NOMO-1 treated with dmso at 0.1 percent for 144 hours (cell line): ENCODE measurements around the gene NBPF11.
"Not testable (repeated sequence)": the region's sequence is repeated elsewhere in the genome, so short reads cannot be mapped to it uniquely, and the experiment has no call there.

Experiments
- DNase-seq: peaks from one replicate; lab custom pipeline; 2025; ENCODE audit not compliant: unreplicated experiment; lab: John Stamatoyannopoulos, UW

The NBPF11 gene, protein sequence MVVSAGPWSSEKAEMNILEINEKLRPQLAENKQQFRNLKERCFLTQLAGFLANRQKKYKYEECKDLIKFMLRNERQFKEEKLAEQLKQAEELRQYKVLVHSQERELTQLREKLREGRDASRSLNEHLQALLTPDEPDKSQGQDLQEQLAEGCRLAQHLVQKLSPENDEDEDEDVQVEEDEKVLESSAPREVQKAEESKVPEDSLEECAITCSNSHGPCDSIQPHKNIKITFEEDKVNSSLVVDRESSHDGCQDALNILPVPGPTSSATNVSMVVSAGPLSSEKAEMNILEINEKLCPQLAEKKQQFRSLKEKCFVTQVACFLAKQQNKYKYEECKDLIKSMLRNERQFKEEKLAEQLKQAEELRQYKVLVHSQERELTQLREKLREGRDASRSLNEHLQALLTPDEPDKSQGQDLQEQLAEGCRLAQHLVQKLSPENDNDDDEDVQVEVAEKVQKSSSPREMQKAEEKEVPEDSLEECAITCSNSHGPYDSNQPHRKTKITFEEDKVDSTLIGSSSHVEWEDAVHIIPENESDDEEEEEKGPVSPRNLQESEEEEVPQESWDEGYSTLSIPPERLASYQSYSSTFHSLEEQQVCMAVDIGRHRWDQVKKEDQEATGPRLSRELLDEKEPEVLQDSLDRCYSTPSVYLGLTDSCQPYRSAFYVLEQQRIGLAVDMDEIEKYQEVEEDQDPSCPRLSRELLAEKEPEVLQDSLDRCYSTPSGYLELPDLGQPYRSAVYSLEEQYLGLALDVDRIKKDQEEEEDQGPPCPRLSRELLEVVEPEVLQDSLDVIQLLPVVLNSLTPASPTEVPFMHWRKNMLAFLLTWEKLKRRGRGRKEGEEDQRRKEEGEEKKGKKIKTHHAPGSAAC

DNA sequence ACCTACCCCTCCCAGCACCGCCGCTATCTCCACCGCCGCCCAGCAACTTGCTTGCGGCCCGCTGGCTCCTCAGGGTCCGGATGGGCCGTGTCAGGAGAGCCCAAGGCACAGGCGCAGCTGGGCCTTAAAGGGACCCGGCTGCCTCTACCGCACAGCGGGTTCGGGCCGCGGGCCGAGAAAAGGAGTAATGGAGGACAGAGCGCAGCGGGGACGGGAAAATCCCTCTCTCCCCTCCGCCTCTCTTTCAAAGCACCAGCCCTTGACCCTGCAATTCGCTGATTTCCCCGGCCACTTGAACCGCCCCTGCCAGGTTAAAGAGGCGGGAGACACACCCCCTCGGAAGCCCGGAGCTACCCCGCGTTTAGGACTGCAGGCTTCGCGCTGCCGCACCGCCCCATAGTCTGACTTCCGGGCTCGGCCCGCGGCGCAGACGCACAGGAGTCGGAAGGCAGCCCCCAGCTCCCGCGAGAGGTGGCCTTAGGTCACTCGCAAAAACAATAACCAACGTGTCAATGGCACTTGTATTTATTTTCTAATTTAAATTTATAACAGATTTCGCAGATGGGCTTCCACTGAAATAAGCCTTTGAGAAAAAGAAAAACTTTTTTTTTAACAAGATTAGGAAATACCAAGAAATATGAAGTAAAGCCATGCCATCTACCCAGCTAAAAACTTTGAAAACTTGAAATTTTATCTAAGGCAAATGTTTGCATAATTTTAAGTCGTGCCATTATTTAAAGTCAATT is at the start of gene NBPF11:
TSS of gene NBPF11 (minus strand) at position 371 of the 746 bp plus-strand sequence. CDS start 25,278 bp downstream, outside the sequence.
- peak; percentile 73 for DNase-seq

DNA sequence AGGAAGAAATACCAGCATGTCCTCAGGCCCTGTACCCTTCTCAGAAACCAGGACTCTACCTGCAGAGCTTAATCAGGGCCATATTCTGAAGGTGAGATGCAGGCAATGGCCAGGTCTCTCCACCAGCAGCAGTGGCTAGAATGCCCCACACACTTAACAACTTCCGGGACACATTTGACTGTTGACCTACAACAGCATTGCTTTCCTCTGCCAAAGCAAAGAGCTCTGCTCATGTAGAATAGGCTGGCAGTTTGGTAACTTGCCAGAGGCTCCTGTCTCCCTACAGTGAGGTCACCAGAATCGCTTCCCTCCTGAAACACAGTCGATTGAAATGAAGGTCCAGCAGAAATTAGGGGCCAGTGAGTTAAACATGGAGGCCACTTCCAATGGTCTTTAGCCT is 45.3 kb upstream of the NBPF11 start:
- DNase-seq: not testable (repeated sequence)

DNA sequence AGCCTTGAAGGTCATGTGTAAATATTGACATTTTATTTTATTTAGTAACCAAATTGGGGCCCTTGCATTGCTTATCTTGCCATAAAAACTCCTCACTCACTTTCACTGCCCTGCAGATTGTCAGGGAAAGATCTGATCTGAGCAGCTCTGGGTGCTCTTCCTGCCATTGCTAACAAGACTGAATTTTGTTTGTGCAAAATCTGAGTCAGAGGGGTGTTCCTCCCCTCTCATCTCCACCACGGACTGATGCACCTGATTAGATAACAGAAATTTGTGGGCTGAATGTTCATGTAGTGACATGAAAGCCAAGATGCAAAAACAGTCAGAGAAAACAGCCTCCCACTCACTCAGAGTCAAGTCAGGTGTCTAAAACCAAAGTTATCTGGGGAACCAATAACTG is 44.9 kb upstream of the NBPF11 start:
- DNase-seq: not testable (repeated sequence)

DNA sequence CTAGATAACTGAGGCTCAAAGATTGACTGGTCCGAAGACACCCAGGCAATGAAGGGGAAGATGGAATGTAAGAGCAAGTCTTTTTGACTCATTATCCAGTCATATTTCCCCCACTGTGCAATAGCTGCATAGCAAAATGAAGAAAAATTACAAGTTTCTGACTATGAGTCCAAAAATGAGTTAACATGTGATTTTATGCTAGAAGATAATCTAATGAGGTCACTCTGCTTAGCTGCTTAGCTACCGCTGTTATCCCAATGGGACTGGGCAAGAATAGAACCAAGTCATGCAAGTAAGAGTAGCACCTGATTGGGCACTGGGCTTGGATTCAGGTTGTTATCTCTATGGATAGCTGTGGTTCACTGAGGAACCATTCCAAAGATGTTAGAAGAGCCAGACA is 43.0 kb upstream of the NBPF11 start:
- not testable (repeated sequence) for DNase-seq

DNA sequence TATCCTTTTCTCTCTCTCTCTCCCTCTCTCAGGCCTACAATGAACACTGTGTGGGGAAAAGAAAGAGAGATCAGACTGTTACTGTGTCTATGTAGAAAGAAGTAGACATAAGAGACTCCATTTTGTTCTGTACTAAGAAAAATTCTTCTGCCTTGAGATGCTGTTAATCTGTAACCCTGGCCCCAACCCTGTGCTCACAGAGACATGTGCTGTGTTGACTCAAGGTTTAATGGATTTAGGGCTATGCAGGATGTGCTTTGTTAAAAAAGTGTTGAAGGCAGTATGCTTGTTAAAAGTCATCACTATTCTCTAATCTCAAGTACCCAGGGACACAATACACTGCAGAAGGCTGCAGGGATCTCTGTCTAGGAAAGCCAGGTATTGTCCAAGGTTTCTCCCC is 36.7 kb upstream of the NBPF11 start:
- not testable (repeated sequence) for DNase-seq

DNA sequence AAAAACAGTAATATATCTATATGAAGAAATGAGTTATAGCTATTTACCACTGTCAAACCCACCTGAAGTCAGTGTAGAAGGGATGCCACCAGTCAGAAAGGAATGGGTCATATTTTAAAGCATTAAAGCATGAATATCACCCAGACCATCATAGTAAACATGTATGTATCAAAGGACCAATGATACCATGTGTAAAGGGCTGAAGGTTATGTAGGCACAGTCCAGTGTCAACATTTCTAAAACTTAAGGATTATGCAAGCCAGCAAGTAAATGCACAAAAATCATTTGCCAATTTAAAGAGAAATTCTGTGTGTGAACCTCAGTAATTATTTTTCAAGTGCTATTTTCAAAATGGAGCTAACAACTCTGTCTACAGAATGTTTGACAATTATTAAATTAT is 26.6 kb upstream of the NBPF11 start:
- not testable (repeated sequence) for DNase-seq

DNA sequence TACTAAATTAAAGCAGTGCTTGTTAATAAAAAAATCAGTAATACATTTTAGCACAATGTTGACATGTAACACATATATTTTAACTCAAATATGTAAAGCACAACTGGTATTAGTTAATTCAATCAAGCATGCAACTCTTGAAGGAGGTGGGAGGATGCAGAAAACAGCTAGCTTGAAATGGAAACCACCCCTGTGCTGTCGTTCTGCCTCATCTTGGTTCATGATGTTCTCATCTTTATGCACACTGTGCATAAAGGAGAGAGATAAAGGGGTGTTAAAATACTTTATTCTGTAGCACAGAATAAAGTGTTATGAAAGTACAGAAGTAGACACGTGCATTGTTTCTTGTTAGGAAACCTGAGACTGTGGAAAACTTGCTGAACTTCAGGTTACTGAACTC is 23.3 kb upstream of the NBPF11 start:
- DNase-seq: not testable (repeated sequence)

DNA sequence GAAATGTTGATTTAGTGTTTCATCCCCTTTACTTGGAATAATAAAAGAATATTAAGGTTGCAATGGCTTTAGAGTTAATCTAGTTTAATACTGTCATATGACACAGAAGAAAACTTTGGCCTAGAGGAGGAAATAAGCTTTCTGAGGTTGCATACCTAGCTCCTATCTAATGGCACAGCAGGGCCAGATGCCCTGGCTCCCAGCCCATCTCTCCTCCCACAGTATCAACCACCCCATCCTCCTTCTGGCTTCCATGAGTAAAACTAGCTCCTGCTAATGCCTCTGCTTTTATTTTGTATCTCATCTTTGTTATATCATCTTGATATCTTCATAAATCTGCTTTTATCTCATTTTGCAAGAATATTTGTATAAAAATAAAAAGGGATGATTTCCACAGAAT is 19.9 kb upstream of the NBPF11 start:
- not testable (repeated sequence) for DNase-seq

DNA sequence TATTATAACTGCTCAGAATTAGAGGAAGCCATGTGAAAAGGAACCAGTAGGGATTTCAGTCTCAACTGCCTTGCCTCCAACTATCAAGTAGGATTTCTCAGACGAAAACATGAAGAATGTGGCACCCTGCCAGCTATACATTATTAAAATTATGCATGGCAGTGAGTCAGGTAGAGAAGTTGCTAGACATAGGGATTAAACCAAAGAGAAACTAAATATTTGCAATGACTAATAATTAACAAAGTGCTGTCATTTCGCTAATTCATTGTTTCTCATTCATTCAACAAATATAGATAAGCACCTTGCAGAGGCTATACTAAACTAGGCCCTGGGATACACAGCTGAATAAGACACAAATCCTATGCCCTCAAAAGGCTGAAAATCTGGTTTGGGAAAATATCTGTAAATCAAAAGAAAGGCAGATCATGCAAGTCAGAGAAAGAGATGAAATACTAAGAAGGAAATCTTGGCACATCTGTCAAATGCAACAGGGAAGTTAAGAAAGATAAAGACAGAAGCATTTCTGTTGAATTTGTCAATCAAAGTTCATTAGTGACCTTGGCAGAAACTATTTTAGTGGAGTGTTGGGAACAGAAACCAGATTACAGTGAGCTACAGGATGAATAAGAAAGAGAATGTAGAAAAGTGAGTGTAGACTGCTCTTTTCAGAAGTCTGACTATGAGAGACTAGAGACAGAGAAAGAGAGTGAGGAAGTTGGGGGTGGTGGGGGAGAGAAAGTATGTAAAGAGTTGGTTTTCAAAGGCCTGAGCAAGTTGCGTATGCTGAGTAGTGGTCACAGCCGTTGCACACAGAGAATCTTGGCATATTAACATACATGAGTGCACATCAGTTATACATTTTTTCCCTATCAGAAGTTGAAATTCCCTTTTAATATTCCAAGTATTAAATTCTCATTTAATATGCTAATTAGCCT is 14.7 kb upstream of the NBPF11 start:
- no peak for DNase-seq

DNA sequence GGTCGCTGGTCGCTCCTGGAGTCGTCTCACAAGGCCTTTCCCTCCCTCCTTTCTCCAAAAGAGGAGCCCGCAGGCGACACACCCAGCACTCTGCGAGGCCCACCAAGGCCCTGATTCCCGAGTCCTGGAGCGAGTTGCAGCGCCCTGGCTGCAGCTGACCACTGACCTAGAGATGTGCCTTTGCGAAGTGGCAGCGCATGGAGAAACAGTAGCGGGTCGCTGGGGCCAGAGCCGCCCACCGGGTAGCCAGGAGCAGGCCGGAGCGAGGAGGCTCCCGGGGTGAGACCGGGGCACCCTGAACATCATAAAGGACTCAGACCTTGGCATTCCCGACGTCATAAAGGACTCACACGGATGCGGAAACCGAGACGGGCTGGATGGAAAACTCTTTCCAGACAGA is 10.3 kb upstream of the NBPF11 start:
- no peak for DNase-seq

DNA sequence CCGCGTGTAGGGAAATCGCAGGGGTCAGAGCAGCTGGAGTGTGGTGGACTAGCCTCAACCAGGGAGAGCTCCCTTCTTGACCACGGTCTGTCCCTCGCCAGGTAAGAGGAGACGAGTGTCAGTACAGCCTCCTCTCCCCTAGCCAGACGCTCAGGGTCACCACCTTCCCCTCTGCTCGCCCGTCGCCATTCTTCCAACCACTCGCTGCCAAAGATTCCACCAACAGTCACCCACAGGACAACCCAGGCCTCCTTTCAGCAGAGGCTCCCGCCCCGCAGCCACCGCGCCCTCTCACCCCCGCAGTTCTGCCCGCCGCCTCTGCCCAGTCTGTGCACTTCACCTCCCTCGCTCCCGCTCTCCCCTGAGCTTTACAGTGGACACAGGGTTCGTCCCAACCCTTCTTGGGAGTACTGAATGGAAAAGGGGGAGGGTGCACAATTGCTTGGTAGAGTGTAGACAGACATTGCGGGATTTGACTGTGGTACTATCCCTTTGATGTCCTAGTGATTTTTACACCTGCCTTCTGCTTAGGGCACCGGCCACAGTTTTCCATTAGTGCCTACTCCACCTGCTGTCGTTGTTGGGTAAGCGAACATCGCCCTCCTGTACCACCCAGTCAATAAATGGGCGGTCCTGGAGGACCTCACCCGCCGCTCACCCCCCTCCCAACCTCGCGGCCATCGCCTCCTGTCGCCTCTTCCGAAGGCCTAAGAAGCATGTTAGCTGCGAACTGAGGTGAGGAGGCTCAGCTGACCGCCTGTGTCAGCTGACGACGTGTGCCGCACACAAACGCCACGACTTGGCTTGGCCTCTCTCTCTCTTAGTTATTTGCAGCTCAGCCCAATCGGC is 9.2 kb upstream of the NBPF11 start:
- DNase-seq: no peak

DNA sequence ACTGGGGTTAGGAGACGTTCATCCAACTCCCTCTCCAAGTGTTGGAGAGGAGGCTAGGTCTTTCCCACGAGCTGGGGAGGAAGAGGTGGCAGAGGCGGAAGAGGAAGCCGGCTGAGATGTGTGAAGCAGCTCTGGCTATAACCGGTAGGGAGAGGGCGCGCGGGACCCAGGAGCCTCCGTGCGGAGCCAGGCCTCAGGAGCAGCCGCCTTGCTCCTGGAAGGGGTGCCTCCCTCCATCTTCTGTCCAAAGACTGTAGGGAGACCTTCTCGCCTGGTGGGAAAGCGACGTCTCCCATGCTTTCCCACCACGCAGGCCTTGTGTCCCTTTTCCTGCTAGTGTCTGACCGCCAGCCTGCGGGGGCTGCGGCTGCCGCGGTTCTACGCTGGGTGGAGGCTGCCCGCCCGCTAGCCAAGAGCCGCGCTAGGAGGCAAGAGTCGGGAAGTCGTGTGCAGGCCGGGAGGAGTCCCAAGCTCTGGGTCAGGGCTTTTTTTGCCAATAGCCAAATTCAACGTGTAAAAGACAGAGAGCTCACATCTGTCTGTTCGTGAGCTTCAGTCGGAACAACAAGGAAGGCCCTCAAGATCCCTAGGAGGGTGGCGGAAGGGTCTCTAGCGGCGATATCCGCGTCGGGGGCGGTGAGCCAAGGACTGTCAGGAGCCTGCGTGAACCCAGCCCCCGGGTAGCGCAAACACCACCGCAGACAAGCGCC is 8.4 kb upstream of the NBPF11 start:
- no peak for DNase-seq

DNA sequence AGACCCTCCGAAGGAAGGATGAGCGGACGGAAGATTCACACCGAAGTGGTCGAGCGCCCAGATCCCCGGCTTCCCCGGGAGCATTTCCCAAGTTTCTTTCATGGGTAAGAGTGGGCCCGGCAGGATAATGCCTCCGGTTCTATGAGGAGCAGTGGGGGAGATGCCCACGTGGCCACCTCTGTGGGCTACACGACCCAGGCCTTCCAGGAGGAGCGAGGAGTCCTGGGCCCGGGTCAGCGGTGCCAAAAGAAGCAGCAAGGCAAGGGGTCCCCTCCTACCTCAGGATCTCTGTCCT is 7.9 kb upstream of the NBPF11 start:
- DNase-seq: no peak

DNA sequence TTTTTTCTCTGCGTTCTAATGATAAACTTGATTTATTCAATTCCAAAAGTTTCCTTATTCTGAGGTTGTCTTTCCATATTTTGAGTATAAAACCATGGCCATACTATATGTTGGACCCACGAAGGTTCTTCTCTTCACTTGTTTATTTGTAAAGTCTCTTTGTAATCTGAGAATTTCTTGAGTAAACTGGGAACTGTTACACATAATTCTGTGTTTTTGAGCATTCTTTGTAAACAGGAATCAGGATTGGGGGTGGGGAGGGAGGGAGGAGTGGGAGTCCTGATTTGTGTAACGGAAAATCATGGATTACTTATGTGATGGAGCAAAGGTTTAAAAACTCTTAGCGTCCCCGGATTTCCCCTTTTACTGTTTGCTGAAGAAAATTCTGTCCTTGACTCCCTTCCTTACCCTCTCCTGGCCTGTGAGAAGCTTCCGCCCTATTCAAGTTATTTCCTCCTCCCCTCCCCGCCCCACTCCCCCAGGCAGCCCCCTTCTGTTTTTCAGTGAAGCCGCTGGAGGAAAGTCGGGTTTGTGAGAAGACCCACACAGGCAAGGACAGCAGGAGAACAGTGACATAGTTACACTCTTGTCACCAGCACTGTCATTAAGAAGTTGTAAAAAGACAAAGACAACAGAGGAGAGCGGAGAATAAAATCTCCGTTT is 6.4 kb upstream of the NBPF11 start:
- DNase-seq: no peak

DNA sequence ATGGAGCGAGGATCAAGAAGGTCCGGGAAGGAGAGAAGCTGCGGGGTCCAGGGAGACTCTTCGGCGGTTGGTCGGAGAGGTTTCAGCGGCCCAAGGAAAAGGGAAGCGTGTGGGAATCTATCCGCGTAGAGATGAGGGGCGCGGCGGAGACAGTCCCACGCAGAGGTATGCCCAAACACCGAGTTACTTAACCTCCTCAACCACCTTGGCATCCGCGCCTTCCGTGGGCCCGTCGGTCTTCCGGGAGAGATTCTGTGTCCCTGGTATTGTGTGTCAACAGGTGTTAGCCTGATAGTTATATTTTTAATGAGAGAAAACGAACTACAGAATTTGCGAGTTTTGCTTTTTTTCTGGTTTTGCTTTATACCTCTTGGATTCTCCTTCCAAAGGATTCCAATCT is 5.7 kb upstream of the NBPF11 start:
- not testable (repeated sequence) for DNase-seq

DNA sequence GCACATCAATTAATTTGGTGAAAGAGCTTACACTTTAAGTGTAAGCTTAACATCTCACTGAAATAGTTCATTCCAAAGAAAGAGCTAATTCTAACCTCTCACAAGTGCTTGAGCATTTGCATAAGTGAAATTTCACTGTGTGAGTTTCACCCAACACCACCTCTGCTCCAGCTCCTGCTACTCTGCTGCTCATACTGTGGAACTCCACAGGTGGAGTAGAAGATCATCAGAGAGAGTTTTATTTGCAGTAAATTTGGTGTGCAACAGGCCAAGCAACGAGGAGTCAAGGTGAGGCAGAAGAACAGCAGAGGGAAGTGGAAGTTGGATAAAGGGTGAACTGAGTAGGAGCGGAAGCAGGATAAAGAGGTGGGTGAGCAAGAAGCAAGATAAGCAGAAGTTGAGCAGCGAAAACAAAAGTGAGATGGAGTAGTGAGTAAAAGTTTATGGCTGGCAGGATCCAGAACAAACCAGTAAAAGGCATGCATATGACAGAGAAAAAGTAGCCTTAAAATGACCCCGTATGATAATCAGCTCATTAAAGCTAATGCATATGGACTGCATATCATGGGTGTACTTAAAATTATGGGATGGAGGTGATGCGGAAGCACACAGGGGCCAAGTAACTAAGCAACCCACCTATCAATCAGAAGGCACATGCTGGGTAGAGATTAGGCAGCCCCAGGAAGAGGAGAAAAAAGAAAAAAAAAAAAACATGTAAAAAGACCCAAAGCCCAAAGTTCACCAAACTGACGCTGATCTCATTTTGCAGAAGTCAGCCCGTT is 3.6 kb upstream of the NBPF11 start:
- DNase-seq: not testable (repeated sequence)

DNA sequence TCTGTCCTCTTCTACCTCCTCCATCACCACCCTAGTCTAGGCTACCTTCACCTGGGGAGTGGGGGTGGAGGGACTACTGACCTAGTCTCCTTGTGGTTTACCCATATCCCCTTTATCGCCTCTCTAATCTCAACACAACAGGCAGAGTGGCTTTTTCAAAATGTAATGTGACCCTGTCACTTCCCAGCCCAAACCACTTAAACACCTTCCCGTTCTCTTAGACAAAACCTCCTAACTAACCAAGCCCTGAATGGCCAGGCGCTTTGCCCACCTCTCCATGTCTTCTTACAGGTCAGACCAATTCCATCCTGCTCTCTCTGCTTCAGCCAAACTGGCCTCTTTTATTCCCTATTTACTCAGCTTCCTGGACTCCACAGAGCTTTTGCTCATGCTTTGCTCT is 714 bp upstream of the NBPF11 start:
- DNase-seq: not testable (repeated sequence)
